22Rv1 (cell line): ENCODE measurements around the gene SLC5A2.

Experiments
- CTCF ChIP-seq: fragments of 450-650 bp; IDR thresholded peaks from 2 replicates; pipeline ENCODE4 v1.5.1; 2017; ENCODE audit warnings: mild to moderate bottlenecking
- ZFX ChIP-seq: fragments of 450-650 bp; IDR thresholded peaks from 2 replicates; pipeline ENCODE4 v1.6.1; 2017; ENCODE audit warnings: antibody characterized with exemption, borderline replicate concordance

- TF ChIP-seq CTCF, result no peak
- TF ChIP-seq ZFX, result no peak
Measured at GRCh38 chr16:31453255-31454204, 29.4 kb upstream of the SLC5A2 start.
